Suprapubic skin (tissue), 4 donors: ENCODE measurements around the gene TMEM60. TPM values are rescaled to one million over a fixed set of nuclear protein-coding genes. Genes with fewer than 3 reads are reported as not detected.

Experiments
- DNase-seq, 2 donors: peaks; one replicate each; pipeline ENCODE4 v3.0.0-alpha.2; 2019; ENCODE audit warnings: low spot score in 2 of 2
- H3K27ac ChIP-seq: fragments of 200-600 bp; sonication (generic); one replicate; pipeline ENCODE4 v1.5.1; 2019
- H3K27me3 ChIP-seq: fragments of 200-600 bp; sonication (generic); one replicate; pipeline ENCODE4 v1.5.1; 2019
- H3K36me3 ChIP-seq: fragments of 200-600 bp; sonication (generic); one replicate; pipeline ENCODE4 v1.5.1; 2019
- H3K4me1 ChIP-seq: fragments of 200-600 bp; sonication (generic); one replicate; pipeline ENCODE4 v1.5.1; 2019
- H3K4me3 ChIP-seq: fragments of 200-600 bp; sonication (generic); one replicate; pipeline ENCODE4 v1.5.1; 2019; ENCODE audit warnings: mild to moderate bottlenecking
- H3K9me3 ChIP-seq: fragments of 200-600 bp; sonication (generic); one replicate; pipeline ENCODE4 v1.5.1; 2019
- CTCF ChIP-seq, 2 donors: fragments of 200-600 bp in 1 of 2; fragments of 450-650 bp in 1 of 2; sonication (generic) in 1 of 2; IDR thresholded peaks; one replicate each; pipeline ENCODE4 v1.5.1; 2016 to 2019; ENCODE audit warnings: antibody characterized with exemption in 2 of 2, mild to moderate bottlenecking in 1 of 2, moderate library complexity in 1 of 2
- EP300 ChIP-seq: sonication (generic); formaldehyde crosslinking; IDR thresholded peaks from one replicate; pipeline ENCODE4 v1.6.1; 2017; ENCODE audit warnings: antibody characterized with exemption
- POLR2A ChIP-seq, 2 donors: fragments of 450-650 bp; IDR thresholded peaks; one replicate each; pipeline ENCODE4 v1.6.1; 2017; ENCODE audit warnings: antibody characterized with exemption in 2 of 2, mild to moderate bottlenecking in 2 of 2, moderate library complexity in 2 of 2
- POLR2AphosphoS5 ChIP-seq, 3 donors: sonication (generic); formaldehyde crosslinking; IDR thresholded peaks; one replicate each; pipeline ENCODE4 v1.6.1; 2017; ENCODE audit warnings: antibody characterized with exemption in 3 of 3
- WGBS: methylation state at CpG from one replicate; pipeline ENCODE4 v1.1.5; 2018; 5-methylcytosine and 5-hydroxymethylcytosine counted together
- total RNA-seq, 4 donors: library from RNA; depleted of rRNA; stranded (reverse); fragments of >200 nt; gene quantifications; one replicate each; pipeline ENCODE4 v1.1.0, GENCODE V29; 2016

TMEM60 gene
- total RNA-seq, 4 donors from 2014 or later = 8.3 to 13.5 (median 10.8) TPM

GRCh38 chr7:77759294-77759889, 38.8 kb downstream of the TMEM60 start:
- H3K4me1 ChIP-seq = peaks cover 13% of the 10 kb centered on the region
- no peak overlapping the region for H3K27ac ChIP-seq
- TF ChIP-seq POLR2AphosphoS5 (IDR thresholded peaks at IDR 0.05) = no peak
- peak; percentile 67 to 91 for TF ChIP-seq CTCF (IDR thresholded peaks at IDR 0.05)
- no peaks in the 10 kb centered on the region for H3K9me3 ChIP-seq
- DNase-seq = no peak
- H3K36me3 ChIP-seq = no peaks in the 10 kb centered on the region
- no peak overlapping the region for H3K4me3 ChIP-seq
- 2% methylated on average over 3 of the region's 3 CpGs for WGBS
- H3K27me3 ChIP-seq = no peaks in the 10 kb centered on the region

- no peaks in the 10 kb centered on the region for H3K36me3 ChIP-seq
- no peaks in the 10 kb centered on the region for H3K9me3 ChIP-seq
- H3K4me3 ChIP-seq = no peak overlapping the region
- DNase-seq = no peak
- H3K27me3 ChIP-seq = no peaks in the 10 kb centered on the region
- TF ChIP-seq CTCF (IDR thresholded peaks at IDR 0.05) (no peak), EP300 (no peak), POLR2A (IDR thresholded peaks at IDR 0.05) (no peak), POLR2AphosphoS5 (IDR thresholded peaks at IDR 0.05) (no peak)
- peaks cover 13% of the 10 kb centered on the region for H3K4me1 ChIP-seq
- WGBS = 10% methylated on average over 1 of the region's 1 CpG
- H3K27ac ChIP-seq = no peak overlapping the region
Observed at GRCh38 chr7:77757589-77757988, 40.6 kb downstream of the TMEM60 start.

DNA sequence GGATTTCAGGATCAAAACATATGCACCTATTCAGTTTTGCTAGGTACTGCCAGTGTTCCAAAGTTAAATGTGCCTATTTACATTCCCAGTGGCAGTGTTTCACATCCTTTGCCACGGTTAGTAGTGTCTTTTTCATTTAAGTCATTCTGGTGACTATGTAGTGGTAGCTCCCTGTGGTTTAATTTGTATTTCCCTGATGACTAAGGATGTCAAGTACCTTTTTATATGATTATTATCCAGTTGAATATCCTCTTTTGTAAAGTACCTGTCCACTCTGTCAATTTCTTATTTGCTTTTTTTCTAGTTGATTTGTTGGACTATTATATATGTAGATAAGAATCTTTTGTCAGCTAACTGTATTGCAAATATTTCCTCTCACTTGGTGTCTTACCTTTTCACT, 45.1 kb downstream of the TMEM60 start:
- WGBS = 60% methylated on average over 1 of the region's 1 CpG
- no peak for DNase-seq
- no peaks in the 10 kb centered on the region for H3K9me3 ChIP-seq
- peaks cover 7% of the 10 kb centered on the region for H3K4me1 ChIP-seq
- H3K4me3 ChIP-seq = no peak overlapping the region
- peaks cover 13% of the 10 kb centered on the region for H3K36me3 ChIP-seq
- TF ChIP-seq POLR2AphosphoS5 (IDR thresholded peaks at IDR 0.05) = no peak
- no peak for TF ChIP-seq POLR2A (IDR thresholded peaks at IDR 0.05)
- no peak for TF ChIP-seq EP300
- no peak for TF ChIP-seq CTCF (IDR thresholded peaks at IDR 0.05)
- H3K27ac ChIP-seq = no peak overlapping the region
- no peaks in the 10 kb centered on the region for H3K27me3 ChIP-seq

DNA sequence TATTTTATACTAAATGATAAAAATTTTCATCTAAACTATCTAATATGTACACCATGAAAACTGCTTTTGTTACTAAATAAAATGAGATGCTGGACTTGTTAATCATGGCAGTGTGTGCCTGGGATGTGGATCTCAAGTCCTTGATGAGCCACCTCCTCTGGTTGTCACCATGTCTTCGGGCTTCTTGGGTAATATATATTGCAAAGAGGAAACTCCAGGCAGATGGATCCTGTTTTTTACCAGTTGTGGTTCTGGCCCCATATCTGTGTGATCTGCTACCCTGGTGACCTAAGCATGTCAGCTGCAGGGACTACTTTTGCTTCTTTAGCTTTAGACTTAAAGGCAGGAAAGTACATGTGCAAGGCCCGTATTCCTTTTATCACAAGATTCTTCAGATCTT, 46.2 kb downstream of the TMEM60 start:
- Histone ChIP-seq H3K9me3 (no peaks in the 10 kb centered on the region), H3K36me3 (peaks cover 13% of the 10 kb centered on the region), H3K4me3 (no peak overlapping the region), H3K27me3 (no peaks in the 10 kb centered on the region), H3K4me1 (peaks cover 7% of the 10 kb centered on the region), H3K27ac (no peak overlapping the region)
- DNase-seq = no peak
- 30% methylated on average over 2 of the region's 2 CpGs for WGBS
- TF ChIP-seq POLR2A (IDR thresholded peaks at IDR 0.05) (no peak), CTCF (IDR thresholded peaks at IDR 0.05) (no peak), POLR2AphosphoS5 (IDR thresholded peaks at IDR 0.05) (no peak), EP300 (no peak)

DNA sequence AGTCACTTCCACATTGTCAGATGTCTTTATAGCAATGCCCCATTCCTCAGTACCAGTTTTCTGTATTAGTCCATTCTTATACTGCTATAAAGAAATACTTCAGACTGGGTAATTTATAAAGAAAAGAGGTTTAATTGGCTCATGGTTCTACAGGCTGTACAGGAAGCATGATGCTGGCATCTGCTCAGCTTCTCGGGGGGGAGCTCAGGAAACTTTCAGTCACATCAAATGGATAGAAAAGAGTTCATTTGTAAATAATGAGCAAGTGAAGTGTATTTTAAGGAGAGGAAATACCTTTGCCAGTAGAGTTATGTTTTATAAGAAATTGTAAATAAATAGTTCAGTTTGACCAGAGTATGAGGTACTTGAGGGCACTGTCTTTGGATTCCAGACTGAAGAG, 50.5 kb downstream of the TMEM60 start:
- 79% methylated on average over 1 of the region's 1 CpG for WGBS
- Histone ChIP-seq H3K9me3 (no peaks in the 10 kb centered on the region), H3K4me1 (peaks cover 7% of the 10 kb centered on the region), H3K27me3 (no peaks in the 10 kb centered on the region), H3K27ac (no peak overlapping the region), H3K4me3 (no peak overlapping the region), H3K36me3 (peaks cover 18% of the 10 kb centered on the region)
- DNase-seq = no peak
- TF ChIP-seq POLR2A (IDR thresholded peaks at IDR 0.05) = no peak
- no peak for TF ChIP-seq EP300
- no peak for TF ChIP-seq CTCF (IDR thresholded peaks at IDR 0.05)
- TF ChIP-seq POLR2AphosphoS5 (IDR thresholded peaks at IDR 0.05) = no peak
